GM18508 (cell line): ENCODE results near the gene SGF29.
"Not testable (repeated sequence)": the region's sequence is repeated elsewhere in the genome, so short reads cannot be mapped to it uniquely, and the experiment has no call there.

Source experiments
- ATAC-seq: cut with Tn5 transposase; IDR thresholded peaks from one replicate; pipeline ENCODE4 v1.9.1; 2021; ENCODE audit warnings: moderate number of reproducible peaks; ENCODE audit not compliant: insufficient read depth, unreplicated experiment

SGF29 gene

DNA sequence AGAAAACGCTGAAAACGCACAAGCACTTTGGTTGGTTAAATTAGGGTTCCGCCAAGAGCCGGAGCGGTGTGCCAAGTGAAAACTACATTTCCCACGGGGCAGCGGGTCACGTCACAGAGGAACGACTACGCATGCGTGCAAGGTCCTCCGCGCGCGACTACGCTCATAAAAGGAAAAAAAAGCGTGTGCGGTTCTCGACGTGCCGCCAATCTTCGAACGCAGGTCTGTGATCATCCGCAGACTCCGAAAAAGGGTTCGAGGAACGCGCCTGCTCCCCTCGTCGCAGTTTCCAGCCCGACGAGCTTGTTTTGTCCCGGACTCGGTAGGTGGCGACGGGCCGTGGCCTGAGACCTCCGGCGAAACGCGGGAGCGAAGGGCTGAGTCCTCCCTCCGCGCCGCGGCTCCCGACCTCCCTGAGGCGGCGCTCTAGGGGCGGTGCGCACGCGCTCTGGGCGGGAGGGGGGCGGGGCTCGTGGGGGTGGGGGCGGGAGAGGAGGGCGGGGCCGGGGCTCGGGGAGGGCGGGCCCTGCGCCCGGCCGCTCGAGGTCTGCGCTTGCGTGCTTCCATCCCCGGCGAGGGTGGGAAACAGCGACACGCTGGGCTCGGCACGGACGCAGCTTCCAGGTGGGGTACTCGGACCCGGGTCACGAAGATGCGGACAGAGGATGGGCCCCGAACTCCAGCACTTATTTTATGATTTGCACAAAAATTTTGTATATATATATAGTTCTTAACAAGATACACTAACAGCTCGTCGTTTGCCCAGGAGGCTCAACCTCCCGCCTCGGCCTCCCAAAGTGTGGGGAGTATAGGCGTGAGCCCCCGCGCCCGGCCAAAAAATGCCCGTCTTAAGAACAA is at the start of gene SGF29:
TSS of gene SGF29 (plus strand) at position 145 of the 858 bp plus-strand sequence. CDS start 27,150 bp downstream, outside the sequence.
- ATAC-seq: peak; percentile 46

DNA sequence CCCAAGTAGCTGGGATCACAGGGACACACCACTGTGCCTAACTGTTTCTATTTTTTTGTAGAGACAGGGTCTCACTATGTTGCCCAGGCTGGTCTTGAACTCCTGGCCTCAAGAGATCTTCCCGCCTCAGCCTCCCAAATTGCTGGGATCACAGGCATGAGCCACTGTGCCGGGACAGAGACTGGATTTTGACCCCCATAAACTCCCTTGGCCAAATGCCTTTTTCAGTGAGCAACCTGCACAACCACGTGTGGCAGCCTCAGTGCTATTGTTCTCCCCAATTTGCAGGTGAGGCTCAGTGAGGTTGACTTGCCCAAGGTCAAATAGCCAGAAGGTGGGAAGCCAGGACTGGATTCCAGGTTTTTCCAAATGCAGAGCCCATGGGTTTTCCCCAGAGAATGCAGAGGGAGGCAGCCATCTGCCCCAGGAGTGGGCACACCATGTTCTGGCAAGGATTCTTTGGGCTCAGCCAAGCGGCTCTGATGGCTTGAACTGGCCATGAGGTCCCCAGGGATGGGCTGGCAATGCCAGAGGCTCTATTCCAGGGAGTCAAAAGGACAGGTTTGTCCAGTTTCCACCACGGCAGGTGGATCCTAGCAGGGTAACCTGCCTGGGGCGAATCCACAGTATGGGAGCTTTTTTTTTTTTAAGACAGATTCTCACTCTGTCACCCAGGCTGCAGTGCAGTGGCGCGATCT is 48.9 kb upstream of the SGF29 start:
- ATAC-seq: no peak

DNA sequence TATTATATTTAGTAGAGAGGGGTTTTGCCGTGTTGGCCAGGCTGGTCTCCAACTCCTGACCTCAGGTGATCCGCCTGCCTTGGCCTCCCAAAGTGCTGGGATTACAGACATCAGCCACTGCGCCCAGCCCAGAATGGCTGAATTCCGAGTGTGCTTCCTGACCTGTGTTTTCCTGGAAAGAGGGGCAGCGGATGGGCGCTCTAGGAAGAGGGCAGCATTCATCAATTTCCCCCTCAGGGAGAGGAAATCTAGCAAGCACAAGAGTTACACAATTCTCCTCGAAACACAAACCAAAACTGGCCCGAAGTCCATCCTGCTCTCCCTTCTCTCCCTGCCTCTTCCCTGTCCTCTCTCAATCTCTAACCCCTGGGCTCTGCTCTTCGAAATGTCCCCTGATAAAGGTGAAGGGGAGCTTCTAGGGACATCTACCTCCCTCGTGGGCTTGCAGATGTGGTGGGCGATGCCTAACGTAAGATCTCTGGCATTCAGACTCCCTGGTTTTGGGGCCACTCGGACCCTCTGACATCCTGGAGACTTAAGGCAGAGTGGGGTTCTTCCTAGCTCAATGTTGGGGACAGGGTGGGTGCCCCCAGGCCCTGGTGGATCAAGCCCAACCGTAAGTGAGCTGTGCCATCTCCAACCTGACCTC is 48.1 kb upstream of the SGF29 start:
- ATAC-seq: no peak

DNA sequence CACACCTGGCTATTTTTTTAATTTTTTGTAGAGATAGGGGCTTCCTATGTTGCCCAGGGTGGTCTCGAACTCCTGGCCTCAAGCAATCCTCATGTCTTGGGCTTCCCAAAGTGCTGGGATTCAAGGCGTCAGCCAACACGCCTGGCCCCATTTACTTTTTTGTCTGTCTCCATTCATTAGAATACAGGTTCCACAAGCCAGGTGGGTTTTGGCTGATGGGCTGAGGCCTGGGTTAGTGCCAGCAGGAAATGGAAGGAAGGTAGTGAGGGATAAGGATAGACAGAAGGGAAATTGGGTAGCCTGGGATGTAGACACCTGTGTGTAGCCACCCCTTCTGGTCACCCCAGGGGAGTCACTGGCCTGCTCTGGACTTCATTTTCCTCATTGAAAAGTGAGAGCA is 42.7 kb upstream of the SGF29 start:
- no peak for ATAC-seq

DNA sequence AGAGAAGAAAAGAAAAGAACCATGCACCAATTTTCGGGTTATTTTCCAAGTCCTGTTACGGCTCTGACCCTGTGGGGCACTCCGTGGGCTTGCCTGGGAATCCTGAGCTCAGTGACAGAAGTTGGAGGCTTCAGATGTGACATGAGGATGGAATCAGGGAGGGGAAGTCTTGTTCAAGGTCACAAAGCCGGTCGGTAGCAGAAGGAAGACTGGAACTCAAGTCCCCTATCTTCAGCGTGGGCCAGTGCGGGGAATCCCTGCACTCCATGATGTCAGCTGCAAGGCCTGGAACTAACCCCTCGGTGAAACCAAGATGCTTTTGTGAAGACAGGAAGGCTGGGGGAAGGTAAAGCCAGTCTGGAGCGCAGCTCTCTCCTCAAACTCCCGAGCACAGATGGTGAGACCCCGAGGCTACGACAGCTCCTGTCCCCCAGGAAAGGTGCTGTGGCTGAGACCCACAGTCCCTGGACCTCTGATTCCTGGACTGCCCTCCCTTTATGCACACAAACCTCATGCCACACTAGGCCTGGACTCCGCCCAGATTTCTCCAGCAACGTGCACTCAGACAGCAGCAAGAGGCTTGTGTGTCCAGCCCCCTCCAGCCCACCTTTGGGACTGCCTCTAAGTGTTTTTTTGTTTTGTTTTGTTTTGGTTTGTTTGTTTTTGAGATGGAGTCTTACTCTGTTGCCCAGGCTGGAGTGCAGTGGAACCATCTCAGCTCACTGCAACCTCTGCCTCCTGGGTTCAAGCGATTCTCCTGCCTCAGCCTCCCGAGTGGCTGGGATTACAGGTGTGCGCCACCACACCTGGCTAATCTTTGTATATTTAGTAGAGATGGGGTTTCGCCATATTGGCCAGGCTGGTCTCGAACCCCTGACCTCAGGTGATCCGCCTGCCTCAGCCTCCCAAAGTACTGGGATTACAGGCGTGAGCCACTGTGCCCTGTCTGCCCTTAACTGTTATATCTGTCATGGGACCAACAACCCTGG is 41.6 kb upstream of the SGF29 start:
- ATAC-seq: no peak

DNA sequence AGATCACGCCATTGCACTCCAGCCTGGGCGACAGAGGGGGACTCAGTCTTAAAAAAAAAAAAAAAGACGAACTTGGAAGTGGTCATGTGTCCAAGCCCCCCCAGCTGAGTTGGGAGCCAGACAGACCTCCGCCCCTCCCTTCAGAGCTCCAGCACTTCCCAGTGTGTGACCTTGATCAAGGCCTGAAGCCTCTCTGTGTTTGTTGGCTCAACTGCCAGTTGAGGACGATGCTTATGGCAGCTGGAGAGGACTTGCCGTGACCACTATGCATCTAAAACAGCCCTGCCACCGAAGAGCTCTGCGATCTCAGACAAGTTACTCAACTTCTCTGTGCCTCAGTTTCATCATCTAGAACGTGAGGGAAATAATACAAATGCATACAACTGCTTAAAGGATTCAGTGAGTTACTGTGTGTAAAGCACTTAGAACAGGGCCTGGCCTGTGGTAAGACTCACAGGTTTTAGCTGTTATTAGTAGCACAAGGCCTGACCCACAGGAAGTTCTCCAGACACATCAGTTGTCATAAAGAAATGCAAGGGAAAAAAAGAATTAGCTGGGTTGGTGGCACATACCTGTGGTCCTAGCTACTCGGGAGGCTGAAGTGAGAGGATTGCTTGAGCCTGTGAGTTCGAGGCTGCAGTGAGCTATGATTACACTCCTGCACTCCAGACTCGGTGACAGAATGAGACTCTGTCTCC is 40.1 kb upstream of the SGF29 start:
- no peak for ATAC-seq

DNA sequence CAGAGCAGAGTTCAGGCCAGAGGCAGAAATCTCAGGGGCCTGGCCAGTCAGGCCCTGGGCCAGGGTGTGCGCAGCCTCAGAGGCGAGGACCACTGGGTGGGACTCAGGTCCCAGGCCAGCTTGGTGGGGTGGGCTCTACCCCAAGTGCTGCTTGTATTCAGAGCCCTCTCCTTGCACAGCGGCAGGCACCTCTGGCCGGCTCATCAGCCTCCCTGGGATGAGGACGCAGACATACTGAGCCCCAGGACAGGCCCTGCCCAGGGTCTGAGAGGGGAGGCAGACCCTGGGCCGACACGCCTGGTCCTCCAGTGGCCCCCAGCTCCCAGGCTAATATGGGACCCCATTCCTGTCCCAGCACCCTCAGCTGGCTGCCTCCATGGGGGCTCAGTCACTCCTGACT is 39.5 kb upstream of the SGF29 start:
- no peak for ATAC-seq

DNA sequence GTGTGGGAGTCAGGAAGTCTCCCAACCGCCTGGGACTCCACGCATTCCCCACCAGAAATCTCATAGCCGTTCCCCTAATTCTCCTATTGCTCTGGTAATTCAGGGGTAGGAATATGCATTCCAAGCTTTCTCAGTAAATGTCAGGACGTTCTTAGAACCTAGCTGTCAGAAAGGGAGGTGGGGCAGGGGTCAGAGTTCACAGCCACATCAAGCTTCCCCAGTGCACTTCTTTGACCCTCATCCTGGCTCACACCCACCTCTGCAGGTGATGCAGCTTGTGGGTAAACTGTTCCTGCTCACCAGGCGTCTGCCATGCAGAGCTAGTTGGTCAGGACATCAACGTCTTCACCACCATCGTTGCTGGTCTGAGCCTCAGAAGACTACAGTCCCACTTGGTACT is 33.0 kb upstream of the SGF29 start:
- ATAC-seq: no peak

DNA sequence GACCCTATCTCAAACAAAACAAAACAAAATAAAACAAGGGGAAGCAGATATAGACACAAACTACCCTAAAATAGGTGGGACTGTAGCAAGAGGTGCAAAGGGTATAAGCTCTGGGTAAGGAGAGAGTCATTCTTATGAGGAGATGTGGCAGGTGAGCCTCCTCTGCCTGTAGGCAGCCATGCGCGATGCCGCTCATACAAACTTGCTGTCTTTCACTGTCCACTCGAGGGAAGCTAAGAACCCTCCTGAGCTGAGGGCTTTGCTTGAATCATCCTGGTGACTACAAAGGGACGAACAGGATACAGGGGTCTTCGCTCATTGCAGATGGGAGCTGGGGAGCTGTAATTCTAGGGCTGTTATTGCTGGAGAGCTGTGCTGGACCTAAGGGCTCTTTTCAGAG is 32.3 kb upstream of the SGF29 start:
- ATAC-seq: no peak

DNA sequence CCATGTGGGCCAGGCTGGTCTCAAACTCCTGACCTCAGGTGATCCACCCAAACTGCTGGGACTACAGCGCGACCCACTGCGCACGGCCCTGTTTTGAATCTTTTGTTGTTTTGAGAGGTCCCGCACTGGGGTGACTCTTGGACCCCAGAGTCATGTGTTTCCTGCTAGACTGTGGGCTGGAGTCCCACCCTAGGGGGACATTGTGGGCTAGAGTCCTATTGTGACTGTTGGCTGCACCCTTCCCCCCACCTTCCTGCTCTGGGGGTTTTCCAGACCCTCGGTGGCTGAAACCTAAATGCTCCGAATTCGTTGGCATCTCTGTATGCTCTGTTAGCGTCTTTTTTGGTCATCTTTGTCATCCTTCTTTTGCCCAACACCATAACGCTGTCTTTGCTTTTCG is 30.9 kb upstream of the SGF29 start:
- no peak for ATAC-seq

DNA sequence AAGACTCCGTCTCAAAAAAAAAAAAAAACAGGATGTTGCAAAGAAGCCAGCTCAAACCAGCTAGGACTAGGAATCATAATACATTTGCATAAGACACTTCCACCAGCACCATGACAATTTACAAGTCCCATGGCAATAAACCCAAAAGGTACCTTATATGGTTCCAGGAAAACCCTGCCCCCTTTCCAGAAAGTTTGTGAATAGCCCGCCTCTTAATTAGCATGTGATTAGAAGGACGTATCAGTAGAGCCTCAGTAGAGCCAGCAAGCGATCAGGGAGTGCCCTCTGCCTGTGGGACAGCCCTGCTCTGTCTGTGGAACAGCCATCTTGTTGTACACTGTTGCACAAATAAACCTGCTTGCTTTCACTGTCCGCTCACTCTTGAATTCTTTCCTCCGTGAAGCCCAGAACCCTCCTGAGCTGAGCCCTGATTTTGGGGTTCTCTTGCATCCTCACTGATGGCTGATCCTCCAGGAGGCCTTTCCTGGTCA is 29.0 kb upstream of the SGF29 start:
- ATAC-seq: no peak

DNA sequence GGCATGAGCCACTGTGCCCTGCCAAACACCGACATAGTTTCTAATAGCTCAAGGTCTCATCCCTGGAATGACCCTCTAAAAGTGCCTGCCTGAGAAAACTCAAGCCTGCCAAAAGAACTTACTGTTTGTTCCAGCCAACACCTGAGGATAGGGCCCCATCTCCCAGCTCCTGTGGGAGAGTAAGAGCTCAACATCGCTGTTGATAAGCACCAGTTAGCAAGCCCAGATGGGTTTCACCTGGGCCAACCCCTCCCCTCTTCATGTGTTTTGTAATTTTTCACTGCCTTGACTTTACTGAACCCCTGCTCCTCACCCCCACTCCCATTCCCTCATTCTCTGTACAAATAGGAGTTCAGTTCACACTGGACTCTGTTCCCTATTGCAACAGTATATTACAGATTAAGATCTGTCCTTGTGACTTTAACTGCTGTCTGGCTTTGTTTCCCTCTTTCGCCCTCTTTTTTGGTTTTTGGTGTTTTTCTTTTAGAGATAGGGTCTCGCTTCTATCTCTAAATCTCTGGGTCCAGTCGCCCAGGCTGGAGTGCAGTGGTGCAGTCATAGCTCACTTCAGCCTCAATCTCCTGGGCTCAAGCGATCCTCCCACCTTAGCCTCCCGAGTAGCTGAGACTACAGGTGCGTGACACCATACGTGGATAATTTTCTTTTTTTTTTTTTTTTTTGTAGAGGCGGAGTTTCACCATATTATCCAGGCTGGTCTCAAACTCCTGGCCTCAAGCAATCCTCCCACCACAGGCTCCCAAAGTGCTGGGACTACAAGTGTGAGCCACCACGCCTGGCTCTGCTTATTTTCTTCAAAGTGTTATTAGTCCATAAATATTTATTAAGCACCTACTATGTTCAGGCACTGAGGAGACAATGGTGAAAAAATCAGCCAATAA is 27.3 kb upstream of the SGF29 start:
- no peak for ATAC-seq

DNA sequence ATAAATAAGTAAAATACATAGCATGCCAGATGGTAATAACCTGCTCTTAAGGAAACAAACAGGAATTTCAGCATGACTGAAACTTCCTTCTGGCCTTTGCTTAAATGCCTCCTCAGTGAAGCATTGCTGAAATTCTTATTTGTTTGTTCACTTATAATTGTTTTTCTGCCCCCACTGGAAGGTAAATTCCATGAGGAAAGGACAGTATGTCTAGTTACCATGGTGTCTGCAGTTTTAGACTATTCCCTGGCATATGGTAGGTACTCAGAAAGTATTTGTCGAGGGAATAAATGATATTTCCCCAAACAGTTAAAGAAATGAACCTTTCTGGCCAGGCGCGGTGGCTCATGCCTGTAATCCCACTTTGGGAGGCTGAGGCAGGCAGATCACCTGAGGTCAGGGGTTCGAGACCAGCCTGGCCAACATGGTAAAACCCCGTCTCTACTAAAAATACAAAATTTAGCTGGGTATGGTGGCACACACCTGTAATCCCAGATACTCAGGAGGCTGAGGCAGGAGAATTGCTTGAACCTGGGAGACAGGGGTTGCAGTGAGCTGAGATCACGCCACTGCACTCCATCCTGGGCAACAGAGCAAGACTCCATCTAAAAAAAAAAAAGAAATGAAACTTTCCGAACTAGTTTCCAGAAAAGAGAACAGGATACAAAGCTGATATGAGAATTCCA is 26.5 kb upstream of the SGF29 start:
- ATAC-seq: not testable (repeated sequence)

DNA sequence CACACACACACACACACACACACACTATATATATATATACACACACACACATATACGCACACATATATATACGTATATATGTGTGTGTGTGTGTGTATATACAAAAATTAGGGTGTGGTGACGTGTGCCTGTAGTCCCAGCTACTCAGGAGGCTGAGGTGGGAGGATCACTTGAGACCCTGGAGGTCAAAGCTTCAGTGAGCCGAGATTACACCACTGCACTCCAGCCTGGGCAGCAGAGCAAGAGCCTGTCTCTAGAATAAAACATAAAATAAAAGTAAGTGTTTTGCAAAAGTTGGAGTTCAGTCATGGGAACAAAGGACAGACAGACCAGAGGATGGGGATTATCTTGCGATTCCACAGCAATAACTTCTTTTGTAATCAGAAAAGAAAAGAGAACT is 25.7 kb upstream of the SGF29 start:
- ATAC-seq: no peak

DNA sequence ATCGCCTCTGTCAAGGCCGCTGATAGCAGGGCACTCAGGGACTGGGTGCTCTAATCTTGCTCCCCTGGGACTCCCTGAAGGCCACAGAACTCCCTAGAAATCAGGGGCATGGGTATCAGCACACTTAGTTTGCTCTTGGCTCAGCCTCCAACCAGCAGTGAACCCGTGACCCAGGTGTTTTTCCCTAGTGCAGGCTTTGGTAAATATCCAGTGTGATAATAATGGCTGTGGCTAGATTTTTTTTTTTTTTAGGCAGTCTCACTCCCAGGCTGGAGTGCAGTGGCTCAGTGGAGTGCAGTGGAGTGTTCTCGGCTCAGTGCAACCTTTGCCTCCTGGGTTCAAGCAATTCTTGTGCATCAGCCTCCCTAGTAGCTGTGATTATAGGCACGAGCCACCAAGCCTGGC is 25.3 kb upstream of the SGF29 start:
- no peak for ATAC-seq

DNA sequence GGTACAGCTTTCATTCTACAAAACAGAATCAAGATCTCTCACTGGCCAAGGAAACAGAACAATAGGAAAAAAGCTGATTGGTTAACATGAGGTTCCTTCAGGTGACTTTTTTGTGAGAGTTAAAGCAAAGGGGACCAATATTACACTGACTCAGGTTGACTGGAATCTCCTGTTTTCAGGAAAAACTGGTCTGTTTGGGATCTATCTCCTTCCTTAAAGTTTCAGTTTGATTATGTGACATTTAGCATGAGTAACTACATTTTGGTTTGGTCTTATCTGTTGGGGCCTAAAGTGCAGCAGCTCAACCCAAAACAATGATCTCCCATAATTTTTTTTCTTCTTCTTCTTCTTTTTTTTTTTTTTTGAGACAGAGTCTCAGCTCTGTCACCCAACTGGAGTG is 24.6 kb upstream of the SGF29 start:
- no peak for ATAC-seq

DNA sequence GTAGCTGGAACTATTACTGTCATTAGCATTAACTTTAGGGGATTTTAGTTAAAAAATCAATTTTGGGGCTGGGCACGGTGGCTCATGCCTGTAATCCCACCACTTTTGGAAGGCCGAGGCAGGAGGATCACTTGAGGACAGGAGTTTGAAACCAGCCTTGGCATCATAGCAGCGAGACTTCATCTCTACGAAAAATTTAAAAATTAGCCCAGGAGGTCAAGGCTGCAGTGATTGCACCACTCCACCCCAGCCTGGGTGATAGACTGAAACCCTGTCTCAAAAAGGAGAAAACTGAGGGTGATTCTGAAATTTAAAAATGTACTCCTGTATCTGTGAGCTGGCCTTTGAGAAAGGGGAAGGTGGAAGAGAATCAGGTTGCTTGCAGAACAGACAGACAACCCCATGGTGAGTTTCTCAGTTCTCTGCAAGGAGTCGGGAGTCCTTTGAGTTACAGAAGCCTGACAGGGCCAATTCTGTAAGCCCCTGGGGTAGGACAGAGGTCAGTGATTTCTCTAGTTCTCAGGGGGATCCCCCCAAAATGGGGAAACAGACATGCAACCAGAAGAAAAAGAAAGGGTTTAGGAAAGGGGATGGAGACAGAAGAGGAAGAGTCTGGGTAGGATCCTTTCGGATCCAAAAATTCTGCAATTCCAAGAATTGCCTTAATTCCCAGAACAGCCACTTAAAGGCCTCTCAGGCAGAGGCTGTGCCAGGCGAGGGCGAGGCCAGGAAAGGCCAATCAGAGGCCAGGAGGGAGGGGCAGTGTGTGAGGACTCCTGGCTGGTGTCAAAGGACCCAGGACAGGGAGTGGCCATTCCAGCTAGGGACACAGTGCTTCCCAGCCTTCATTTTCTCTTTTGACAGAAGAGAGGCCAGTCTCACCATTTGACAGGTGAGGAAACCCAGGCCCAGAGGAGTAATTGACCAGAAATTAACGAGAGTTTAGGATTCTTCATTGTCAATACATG is 21.7 kb upstream of the SGF29 start:
- ATAC-seq: no peak
